Activated CD4-positive, CD25-positive, alpha-beta regulatory T cell treated with anti-CD3 and anti-CD28 coated beads, Interleukin-2, amount 50 U/mL, for 16 hours (primary cell): ENCODE measurements around the gene SLC5A6.

Experiments
- DNase-seq: peaks from one replicate; pipeline ENCODE4 v3.0.0-alpha.2; 2020; ENCODE audit warnings: low read depth, low spot score

Gene SLC5A6

GRCh38 chr2:27211943-27212625, at the start of gene SLC5A6, which contains the start of gene ATRAID:
SLC5A6 (minus strand) TSS chr2:27212268; CDS start chr2:27207650, 4,618 bp downstream.
ATRAID (plus strand) TSS chr2:27212041; CDS start chr2:27212369, 328 bp downstream.
- peak; percentile 82 for DNase-seq

GRCh38 chr2:27261241-27261925, 49.3 kb upstream of the SLC5A6 start:
- no peak for DNase-seq

DNA sequence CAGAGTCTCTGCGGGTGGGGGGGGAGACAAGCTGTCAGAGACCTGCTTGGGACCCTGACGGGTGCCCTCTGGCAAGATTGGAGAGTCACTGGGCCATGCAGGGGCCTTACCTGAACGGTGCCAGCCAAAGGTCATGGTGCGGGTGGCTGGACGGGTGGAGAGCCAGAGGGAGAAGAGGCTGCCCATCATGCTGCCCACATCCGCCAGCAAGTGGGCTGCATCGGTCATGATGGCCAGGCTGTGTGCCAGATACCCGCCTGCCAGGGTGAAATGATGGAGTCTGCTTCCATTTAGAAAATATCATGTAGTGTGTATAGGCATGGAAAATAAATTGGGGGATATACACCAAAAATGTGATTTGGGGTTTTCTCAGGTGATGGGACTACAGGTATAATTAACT, 46.0 kb upstream of the SLC5A6 start:
- no peak for DNase-seq

DNA sequence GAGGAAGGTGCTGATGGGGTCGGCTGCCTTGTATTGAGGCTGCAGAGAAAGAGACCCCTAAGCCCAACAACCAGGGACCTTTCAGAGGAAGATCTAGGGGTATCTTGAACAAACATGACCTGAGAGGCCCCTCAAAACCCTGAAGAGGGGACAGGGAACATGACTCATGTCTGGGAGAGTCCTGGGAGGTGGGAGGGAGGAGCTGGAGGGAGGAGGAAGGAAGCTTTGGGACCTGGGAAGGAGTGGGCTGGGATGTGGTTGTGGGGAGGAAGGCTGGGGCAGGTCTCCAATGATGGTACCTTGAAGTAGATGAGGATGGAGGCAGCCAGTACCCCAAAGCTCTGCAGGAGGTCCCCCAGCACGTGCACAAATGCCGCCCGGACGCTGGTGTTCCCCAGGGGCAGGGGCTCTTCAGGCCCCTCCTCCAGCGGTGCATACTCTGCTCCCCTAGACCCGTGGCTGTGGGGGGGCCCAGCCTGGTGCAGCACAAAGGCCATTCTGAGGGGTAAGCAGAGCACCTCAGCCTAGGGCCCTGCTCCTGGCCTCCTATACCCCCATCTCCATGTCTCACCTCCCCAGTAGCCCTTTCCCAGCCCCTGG, 44.9 kb upstream of the SLC5A6 start:
- no peak for DNase-seq

DNA sequence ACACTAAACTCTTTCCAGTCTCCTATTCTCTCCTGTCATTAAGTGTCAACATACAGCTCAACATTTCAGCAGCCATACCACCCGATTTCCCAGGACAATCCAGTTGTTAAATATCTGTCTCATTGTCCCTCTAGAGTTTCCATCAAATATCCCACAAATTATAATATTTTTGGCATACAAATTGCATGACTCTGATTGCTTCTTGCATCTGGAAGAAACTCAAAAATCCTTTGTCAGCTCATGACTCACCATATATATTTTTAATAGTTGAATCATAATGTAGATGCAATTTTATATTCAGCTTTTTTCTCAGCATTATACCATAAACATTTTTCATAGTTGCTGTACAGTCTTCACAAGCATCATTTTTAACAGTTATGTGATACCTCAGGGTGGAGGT, 43.6 kb upstream of the SLC5A6 start:
- DNase-seq, result no peak

- no peak for DNase-seq
Observed at GRCh38 chr2:27255187-27255586, 43.1 kb upstream of the SLC5A6 start.

DNA sequence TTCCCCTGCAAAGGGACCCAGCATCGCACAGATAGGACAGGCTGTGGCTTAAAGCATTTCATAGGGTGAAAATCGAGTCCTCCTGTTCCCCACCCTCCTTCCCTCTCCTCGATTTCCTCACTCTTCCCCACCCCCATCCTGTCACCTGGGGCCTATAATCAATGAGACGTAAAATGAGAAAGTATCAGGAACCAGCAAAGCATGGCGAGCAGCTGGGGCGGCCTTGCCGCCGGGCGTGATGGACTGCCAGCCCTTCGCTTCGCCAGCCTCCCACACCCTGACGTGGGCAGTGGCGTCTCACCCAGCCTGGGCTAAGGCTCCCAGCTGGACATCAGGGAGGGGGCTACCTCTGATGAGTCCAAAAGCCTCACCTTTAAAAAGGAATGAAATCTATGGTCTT, 39.7 kb upstream of the SLC5A6 start:
- DNase-seq, result no peak

DNA sequence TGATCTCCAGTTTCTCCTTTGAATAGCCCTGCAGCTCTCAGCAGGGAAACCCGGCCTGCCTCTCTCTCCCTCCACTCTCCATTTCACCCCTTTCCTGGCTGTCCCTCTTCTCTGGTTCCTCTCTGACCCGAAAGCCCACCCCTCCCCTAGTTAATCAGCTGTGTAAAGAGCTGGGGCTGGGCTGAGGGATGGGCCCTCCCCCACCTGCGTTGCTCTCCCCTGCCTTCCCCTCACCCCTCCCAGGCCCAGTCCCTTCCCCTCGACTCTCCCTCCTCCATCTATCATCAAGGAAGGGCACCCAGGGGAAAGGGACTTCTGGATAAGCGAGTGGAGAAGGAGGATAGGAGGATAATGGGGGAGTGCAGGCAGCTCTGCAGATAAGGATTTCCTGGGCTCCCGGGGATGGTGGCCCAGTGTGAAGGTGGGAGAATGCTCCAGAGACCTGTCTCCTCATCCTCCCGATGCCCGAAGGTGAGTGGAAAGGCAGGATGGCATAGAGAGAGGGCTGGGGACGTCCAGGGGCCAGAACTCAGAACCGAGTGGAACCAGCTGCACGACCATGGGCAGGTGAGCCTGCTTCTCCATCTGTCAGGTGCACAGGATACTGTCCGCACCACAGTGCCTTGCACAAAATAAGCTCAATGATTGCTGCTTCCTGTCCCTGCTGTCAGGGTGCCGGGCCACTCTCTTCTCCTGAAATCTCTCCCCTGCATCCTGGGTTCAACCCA, 38.7 kb upstream of the SLC5A6 start:
- DNase-seq, result no peak

DNA sequence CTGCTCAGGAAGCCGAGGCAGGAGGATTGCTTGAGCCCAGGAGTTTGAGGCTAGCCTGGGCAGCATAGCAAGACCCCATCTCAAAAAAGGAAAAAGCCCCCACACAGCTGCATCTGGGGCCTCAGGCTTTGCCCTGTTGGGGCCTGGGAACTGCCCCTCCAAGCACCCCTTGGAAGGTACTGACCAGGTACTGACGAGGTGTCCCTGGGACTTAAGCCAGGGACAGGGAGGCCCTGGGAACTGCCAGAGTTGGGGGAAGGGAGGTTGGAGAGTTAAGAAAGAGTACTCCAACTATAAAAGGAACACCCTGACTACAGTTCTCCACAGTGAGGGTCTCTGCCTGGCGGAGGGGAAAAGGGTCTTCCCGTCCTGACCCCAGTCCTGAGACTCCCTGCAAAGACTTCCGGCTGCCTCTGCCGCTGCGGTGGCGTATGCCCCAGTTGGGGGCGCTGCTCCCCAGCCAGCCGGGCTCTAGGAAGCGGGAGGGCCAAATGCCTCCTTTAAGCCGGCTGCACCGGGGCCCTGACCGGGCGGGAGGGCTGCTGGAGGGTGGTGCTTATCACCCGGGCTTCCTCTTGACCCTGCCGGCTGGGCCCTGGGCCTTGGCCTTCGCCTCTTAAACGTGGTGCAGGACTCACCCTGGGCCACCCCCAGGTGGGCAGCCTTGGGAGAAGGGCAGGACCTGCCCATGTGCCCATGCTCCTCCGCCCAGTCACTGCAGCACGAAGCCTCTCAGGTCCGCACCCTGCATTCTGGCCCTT, 38.0 kb upstream of the SLC5A6 start:
- no peak for DNase-seq

- no peak for DNase-seq
Observed at GRCh38 chr2:27249159-27249890, 37.3 kb upstream of the SLC5A6 start.

- no peak for DNase-seq
Observed at GRCh38 chr2:27247893-27248292, 35.8 kb upstream of the SLC5A6 start.

DNA sequence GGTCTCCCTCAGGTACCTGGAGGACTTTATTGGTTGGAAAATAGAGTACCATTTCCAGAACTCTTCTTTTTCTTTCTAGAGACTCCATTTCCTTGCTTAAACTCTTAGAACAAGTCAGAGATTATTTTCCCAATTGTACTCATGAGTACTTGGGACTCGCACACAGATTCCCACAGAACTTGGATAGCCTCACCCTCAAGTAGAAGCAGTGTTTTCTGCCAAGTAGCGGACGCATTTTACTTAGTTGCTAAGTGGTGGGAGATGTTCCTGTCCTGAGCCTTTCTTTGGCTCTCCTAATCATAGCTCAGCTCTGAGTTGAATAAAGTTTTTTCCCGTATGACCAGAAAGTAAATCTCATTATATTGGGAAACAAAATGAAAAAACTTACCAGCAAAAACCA, 33.6 kb upstream of the SLC5A6 start:
- no peak for DNase-seq

DNA sequence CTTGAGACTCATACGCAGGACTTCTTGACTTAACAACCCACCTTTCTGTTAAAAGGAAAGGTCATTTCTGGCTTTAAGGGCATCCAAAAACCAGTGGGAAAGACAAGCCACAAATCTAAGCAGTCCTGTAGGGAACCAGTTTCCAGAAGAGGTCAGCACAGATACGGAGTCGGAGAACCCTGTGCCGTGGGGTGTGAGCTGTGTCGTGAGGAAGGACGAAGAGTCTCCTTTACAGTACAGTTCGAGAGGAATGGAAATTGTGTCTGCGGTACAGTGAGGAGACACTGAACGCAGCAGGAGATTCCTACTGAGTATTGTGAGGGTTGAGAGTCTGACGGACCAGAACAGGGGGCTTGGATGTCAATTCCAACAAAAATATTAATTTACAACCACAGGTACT, 33.0 kb upstream of the SLC5A6 start:
- DNase-seq, result no peak

- no peak for DNase-seq
Observed at GRCh38 chr2:27243391-27244130, 31.5 kb upstream of the SLC5A6 start.

DNA sequence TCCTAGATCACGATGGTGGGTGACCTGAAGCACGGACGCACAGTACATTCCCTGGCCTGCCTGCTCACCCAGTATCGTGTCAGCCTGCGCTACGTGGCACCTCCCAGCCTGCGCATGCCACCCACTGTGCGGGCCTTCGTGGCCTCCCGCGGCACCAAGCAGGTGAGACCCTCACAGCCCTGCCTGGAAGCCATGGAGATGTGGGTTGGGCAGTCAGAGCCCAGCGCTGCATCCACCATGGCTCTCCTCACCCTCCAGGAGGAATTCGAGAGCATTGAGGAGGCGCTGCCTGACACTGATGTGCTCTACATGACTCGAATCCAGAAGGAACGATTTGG, 30.5 kb upstream of the SLC5A6 start:
- no peak for DNase-seq

DNA sequence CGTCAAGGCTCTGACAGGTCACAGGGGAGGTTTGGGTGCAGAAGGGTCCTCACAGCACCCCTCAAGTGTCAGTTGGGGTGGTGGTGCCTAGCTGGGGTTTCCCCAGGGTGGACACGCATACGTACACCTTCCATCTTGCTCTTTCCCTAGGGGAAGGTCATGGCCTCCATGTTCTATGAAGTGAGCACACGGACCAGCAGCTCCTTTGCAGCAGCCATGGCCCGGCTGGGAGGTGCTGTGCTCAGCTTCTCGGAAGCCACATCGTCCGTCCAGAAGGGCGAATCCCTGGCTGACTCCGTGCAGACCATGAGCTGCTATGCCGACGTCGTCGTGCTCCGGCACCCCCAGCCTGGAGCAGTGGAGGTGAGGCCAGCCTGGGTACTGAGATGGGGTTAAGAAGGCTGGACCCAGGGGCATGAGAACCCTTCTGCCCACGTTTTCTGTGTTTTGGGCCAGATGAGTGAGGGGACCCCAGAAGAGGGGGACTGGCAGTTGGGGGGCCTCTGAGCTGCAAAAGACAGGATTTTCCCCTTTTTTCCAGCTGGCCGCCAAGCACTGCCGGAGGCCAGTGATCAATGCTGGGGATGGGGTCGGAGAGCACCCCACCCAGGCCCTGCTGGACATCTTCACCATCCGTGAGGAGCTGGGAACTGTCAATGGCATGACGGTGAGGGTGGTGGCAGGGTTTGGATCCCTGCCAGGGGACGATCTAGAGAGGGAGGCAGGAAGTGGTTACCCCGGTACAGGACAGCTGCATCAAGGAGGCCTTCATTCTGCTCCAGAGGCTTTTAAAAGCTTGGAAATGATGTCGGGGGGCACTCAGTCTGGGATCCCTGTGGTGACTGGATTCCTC, 29.9 kb upstream of the SLC5A6 start:
- DNase-seq, result no peak

GRCh38 chr2:27240406-27240805, 28.3 kb upstream of the SLC5A6 start:
- no peak for DNase-seq

DNA sequence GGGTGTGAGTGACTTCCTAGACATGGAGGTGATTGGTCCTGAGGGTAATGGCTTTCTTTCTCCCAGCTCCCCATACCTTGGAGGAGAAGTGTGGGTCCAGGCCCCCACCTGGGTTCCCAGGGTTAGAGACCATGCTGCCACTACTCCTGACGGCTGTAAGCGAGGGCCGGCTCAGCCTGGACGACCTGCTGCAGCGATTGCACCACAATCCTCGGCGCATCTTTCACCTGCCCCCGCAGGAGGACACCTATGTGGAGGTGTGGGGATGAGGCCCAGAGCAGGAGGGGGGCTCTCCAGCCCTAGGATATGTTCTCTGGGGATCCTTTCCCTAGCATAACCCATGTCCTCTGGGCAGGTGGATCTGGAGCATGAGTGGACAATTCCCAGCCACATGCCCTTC, 26.9 kb upstream of the SLC5A6 start:
- DNase-seq, result no peak

GRCh38 chr2:27237341-27237945, 25.4 kb upstream of the SLC5A6 start:
- no peak for DNase-seq
